ENCODE data around the gene BCL2L14.

Gene BCL2L14

DNA sequence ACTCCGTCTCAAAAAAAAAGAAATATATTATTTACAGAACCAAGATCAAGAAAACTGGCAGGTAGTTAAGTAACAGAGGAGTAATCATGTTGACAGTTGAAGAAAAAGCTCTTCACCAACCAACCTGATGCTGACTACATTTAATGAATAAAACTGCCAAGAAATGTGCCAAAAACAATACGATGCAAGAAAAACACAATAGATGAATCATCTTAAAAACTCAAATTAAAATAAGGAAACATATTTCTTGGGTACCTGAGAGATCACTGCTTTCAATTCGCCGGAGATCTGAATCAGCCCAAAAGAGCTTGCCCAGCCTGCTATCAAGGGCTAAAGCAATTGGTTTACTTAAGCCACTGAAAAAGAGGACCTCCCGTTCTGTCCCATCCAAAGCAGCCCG is 76.4 kb downstream of the BCL2L14 start:
- no peak overlapping the region for H3K27ac ChIP-seq
- TF ChIP-seq, protein P1, sequence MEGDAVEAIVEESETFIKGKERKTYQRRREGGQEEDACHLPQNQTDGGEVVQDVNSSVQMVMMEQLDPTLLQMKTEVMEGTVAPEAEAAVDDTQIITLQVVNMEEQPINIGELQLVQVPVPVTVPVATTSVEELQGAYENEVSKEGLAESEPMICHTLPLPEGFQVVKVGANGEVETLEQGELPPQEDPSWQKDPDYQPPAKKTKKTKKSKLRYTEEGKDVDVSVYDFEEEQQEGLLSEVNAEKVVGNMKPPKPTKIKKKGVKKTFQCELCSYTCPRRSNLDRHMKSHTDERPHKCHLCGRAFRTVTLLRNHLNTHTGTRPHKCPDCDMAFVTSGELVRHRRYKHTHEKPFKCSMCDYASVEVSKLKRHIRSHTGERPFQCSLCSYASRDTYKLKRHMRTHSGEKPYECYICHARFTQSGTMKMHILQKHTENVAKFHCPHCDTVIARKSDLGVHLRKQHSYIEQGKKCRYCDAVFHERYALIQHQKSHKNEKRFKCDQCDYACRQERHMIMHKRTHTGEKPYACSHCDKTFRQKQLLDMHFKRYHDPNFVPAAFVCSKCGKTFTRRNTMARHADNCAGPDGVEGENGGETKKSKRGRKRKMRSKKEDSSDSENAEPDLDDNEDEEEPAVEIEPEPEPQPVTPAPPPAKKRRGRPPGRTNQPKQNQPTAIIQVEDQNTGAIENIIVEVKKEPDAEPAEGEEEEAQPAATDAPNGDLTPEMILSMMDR (IDR thresholded peaks at IDR 0.05): no peak
- H3K27me3 ChIP-seq: no peaks in the 10 kb centered on the region
- no peaks in the 10 kb centered on the region for H3K4me1 ChIP-seq (ENCODE audit: control insufficient read depth in 1 of 2, insufficient read depth in 1 of 2, low read depth in 1 of 2, low read length in 1 of 2)
- H3K9me3 ChIP-seq: no peaks in the 10 kb centered on the region
- H3K36me3 ChIP-seq: no peaks in the 10 kb centered on the region
- H3K4me3 ChIP-seq (ENCODE audit: low read depth in 1 of 2, low read length in 1 of 2): no peak overlapping the region
